Natural killer cell (primary cell): Measurements from ENCODE around the gene LY6G6F. TPM values are rescaled to one million over a fixed set of nuclear protein-coding genes. Genes with fewer than 3 reads are reported as not detected.

Source experiments
- ATAC-seq, 3 donors: fragments of 150-1000 bp in 2 of 3; fragments of 200-7000 bp in 1 of 3; cut with Tn5 transposase; 1 replicate in 1 of 3; 2 replicates in 2 of 3; pipeline ENCODE4 v1.10.0; 2021; ENCODE audit warnings: mild to moderate bottlenecking in 2 of 3, moderate library complexity in 2 of 3
- DNase-seq, 2 donors: peaks; one replicate each; pipeline versions ENCODE4 v3.0.0 to v3.0.0-alpha.2; 2013 to 2021; ENCODE audit warnings: mixed read lengths in 1 of 2
- H3K27ac ChIP-seq: one replicate; pipeline ENCODE4 v1.5.1; 2013; ENCODE audit warnings: mild to moderate bottlenecking, low read length
- H3K27me3 ChIP-seq: one replicate; pipeline ENCODE4 v1.6.1; 2013; ENCODE audit warnings: low read length; ENCODE audit not compliant: control insufficient read depth, insufficient read depth
- H3K36me3 ChIP-seq: one replicate; pipeline ENCODE4 v1.6.1; 2013; ENCODE audit warnings: low read length; ENCODE audit not compliant: control insufficient read depth, insufficient read depth
- H3K4me1 ChIP-seq: one replicate; pipeline ENCODE4 v1.6.1; 2013; ENCODE audit warnings: low read length; ENCODE audit not compliant: control insufficient read depth, insufficient read depth
- H3K4me3 ChIP-seq: one replicate; pipeline ENCODE4 v1.5.1; 2013; ENCODE audit warnings: low read length
- H3K9me3 ChIP-seq: one replicate; pipeline ENCODE4 v1.6.1; 2013; ENCODE audit warnings: low read length; ENCODE audit not compliant: control insufficient read depth, insufficient read depth
- H3K27ac Mint-ChIP-seq, 2 donors: one replicate each; pipeline ENCODE4 v1.8.0; 2022; ENCODE audit warnings: mild to moderate bottlenecking in 2 of 2, mixed read lengths in 2 of 2, moderate library complexity in 1 of 2
- H3K27me3 Mint-ChIP-seq, 2 donors: one replicate each; pipeline ENCODE4 v1.8.0; 2022; ENCODE audit warnings: low read depth in 2 of 2, mixed read lengths in 2 of 2
- H3K36me3 Mint-ChIP-seq: one replicate; pipeline ENCODE4 v1.8.0; 2022; ENCODE audit warnings: mixed read lengths
- H3K4me1 Mint-ChIP-seq, 2 donors: one replicate each; pipeline ENCODE4 v1.8.0; 2022; ENCODE audit warnings: mixed read lengths in 2 of 2
- H3K4me3 Mint-ChIP-seq: one replicate; pipeline ENCODE4 v1.8.0; 2022; ENCODE audit warnings: mild to moderate bottlenecking, moderate library complexity, mixed read lengths
- H3K9me3 Mint-ChIP-seq, 2 donors: one replicate each; pipeline ENCODE4 v1.8.0; 2022; ENCODE audit warnings: mixed read lengths in 2 of 2
- CTCF ChIP-seq: fragments of 200-600 bp; IDR thresholded peaks from one replicate; pipeline ENCODE4 v1.8.0; 2022; ENCODE audit warnings: antibody characterized with exemption
- WGBS: methylation state at CpG from one replicate; pipeline ENCODE4 v1.1.7; 2013; ENCODE audit warnings: missing lambda C conversion rate; ENCODE audit not compliant: insufficient coverage; 5-methylcytosine and 5-hydroxymethylcytosine counted together
- intact Hi-C: fragments of 100-400 bp; cut with micrococcal nuclease; formaldehyde crosslinking; loops from one replicate; pipeline ENCODE4 v1.14.2; 2022
- total RNA-seq, 4 donors: library from RNA; stranded (reverse); fragments of 120-200 nt in 1 of 4; gene quantifications; one replicate each; pipeline versions ENCODE4 v1.2.3 to v1.2.4, GENCODE V29; 2013 to 2022

The LY6G6F gene
- total RNA-seq, 3 donors from 2014 or later (not counting 1 experiment from before 2014, with no cell fraction given): 0.97 to 3.2 (median 1.4) TPM

- no peak for TF ChIP-seq CTCF
- peak overlapping the region; percentile 97 to 100 for H3K27ac Mint-ChIP-seq
- WGBS: 34% methylated on average over 17 of the region's 17 CpGs
- peak overlapping the region; percentile 67 for H3K4me3 ChIP-seq
- peaks cover 44 to 66% of the 10 kb centered on the region in 2 donors for H3K4me1 Mint-ChIP-seq
- ATAC-seq: no peak
- H3K27me3 ChIP-seq: no peaks in the 10 kb centered on the region
- H3K4me3 Mint-ChIP-seq: peak overlapping the region; percentile 96
- no peaks in the 10 kb centered on the region for H3K27me3 Mint-ChIP-seq
- DNase-seq: peak in 1 of 2 donors; percentile 42
- peaks cover 34% of the 10 kb centered on the region for H3K36me3 ChIP-seq
- no peaks in the 10 kb centered on the region for H3K9me3 Mint-ChIP-seq
- intact Hi-C loops: loop anchor here (1.0 to 10.0 kb wide), 5 partner anchors 39 to 511 kb away; partner anchors contain the start of genes ABHD16A, AGPAT1, PRRC2A and RNF5
- no peaks in the 10 kb centered on the region for H3K36me3 Mint-ChIP-seq
- peaks cover 56% of the 10 kb centered on the region for H3K4me1 ChIP-seq
- no peaks in the 10 kb centered on the region for H3K9me3 ChIP-seq
- peak overlapping the region; percentile 92 for H3K27ac ChIP-seq
These were observed 42.5 kb upstream of the LY6G6F start for GRCh38 chr6:31663961-31664789.

GRCh38 chr6:31664790-31665500 is 41.7 kb upstream of the LY6G6F start, which contains the start of gene GPANK1:
GPANK1 (minus strand) TSS chr6:31664997; CDS start chr6:31664478, 519 bp downstream.
- H3K36me3 ChIP-seq: peaks cover 42% of the 10 kb centered on the region
- H3K4me3 Mint-ChIP-seq: peak within 1 kb of the TSS; percentile 96

More at GRCh38 chr6:31664790-31665500, 41.7 kb upstream of the LY6G6F start, which contains the start of gene GPANK1:
- peak within 1 kb of the TSS; percentile 92 for H3K27ac ChIP-seq
- Mint-ChIP-seq H3K27ac (peak within 1 kb of the TSS; percentile 97 to 100), H3K27me3 (no peaks in the 10 kb centered on the region), H3K4me1 (peaks cover 37 to 59% of the 10 kb centered on the region in 2 donors), H3K9me3 (no peaks in the 10 kb centered on the region), H3K36me3 (no peaks in the 10 kb centered on the region)
- intact Hi-C loops: loop anchor here (1.0 to 10.0 kb wide), 9 partner anchors 13 to 948 kb away; partner anchors contain the start of genes ABHD16A, AGPAT1, BAG6 and DDX39B
- H3K4me1 ChIP-seq: peaks cover 49% of the 10 kb centered on the region
- DNase-seq (peak; percentile 86 to 98), ATAC-seq (peak; percentile 33 to 52 (median 46))
- TF ChIP-seq CTCF: no peak
- H3K4me3 ChIP-seq: peak within 1 kb of the TSS; percentile 67
- under 1% methylated on average over 39 of the region's 39 CpGs for WGBS
- no peaks in the 10 kb centered on the region for H3K9me3 ChIP-seq
- no peaks in the 10 kb centered on the region for H3K27me3 ChIP-seq
